SU-DHL-6 (cell line): Measurements from ENCODE around the gene CADPS.

Experiments
- H2AFZ ChIP-seq: fragments of 200-600 bp; sonication (generic); 2 replicates; pipeline ENCODE4 v1.6.1; 2014; ENCODE audit warnings: low read depth, mild to moderate bottlenecking, moderate library complexity, mixed read lengths, antibody characterized with exemption, low read length; ENCODE audit not compliant: severe bottlenecking
- H3F3A ChIP-seq: fragments of 200-600 bp; shearing (Covaris generic); 2 replicates; pipeline ENCODE4 v1.6.0; 2016; ENCODE audit warnings: antibody characterized with exemption, mild to moderate bottlenecking; ENCODE audit not compliant: insufficient read depth
- H3K27ac ChIP-seq: fragments of 200-600 bp; sonication (generic); 2 replicates; pipeline ENCODE4 v1.5.1; 2016; ENCODE audit warnings: low read depth, mild to moderate bottlenecking, low read length, moderate library complexity, mixed read lengths
- H3K27me3 ChIP-seq: fragments of 200-600 bp; sonication (generic), shearing (Covaris generic); 2 replicates; pipeline ENCODE4 v1.6.0; 2014; ENCODE audit warnings: mild to moderate bottlenecking, low read length
- H3K36me3 ChIP-seq: fragments of 200-600 bp; sonication (generic); 2 replicates; pipeline ENCODE4 v1.6.1; 2014; ENCODE audit warnings: mild to moderate bottlenecking, low read length, mixed read lengths
- H3K4me2 ChIP-seq: fragments of 300-600, 200-600 bp; shearing (Covaris generic), sonication (generic); 2 replicates; pipeline ENCODE4 v1.6.0; 2014; ENCODE audit warnings: low read length, low read depth, mild to moderate bottlenecking; ENCODE audit not compliant: poor library complexity, severe bottlenecking
- H3K4me3 ChIP-seq: fragments of 200-600 bp; sonication (generic); 2 replicates; pipeline ENCODE4 v1.5.1; 2014; ENCODE audit warnings: antibody characterized with exemption, low read length, mild to moderate bottlenecking, mixed read lengths; ENCODE audit not compliant: insufficient read depth, poor library complexity, severe bottlenecking
- H3K79me2 ChIP-seq: fragments of 200-600 bp; sonication (generic); 2 replicates; pipeline ENCODE4 v1.6.1; 2014; ENCODE audit warnings: mild to moderate bottlenecking, low read length, moderate library complexity; ENCODE audit not compliant: insufficient read depth
- H3K9ac ChIP-seq: fragments of 200-600 bp; sonication (generic); 2 replicates; pipeline ENCODE4 v1.7.0; 2014; ENCODE audit warnings: mild to moderate bottlenecking, low read length
- H3K9me2 ChIP-seq: fragments of 200-600 bp; sonication (generic); replicated peaks from 2 replicates; pipeline ENCODE4 v1.6.1; 2014; ENCODE audit warnings: low read length; ENCODE audit not compliant: insufficient read depth
- H3K9me3 ChIP-seq: fragments of 200-600 bp; sonication (generic); 2 replicates; pipeline ENCODE4 v1.6.1; 2014; ENCODE audit warnings: low read length, mixed read lengths; ENCODE audit not compliant: insufficient read depth
- H4K20me1 ChIP-seq: fragments of 200-600 bp; sonication (generic); 2 replicates; pipeline ENCODE4 v1.6.1; 2014; ENCODE audit warnings: low read depth, mild to moderate bottlenecking, antibody characterized with exemption, low read length, moderate library complexity, mixed read lengths
- CTCF ChIP-seq: fragments of 200-600 bp; sonication (generic); IDR thresholded peaks from one replicate; pipeline ENCODE4 v1.5.1; 2017; ENCODE audit warnings: antibody characterized with exemption, mild to moderate bottlenecking, low read length, moderate library complexity; ENCODE audit not compliant: insufficient read depth, poor library complexity, severe bottlenecking
- EZH2phosphoT487 ChIP-seq: fragments of 200-600 bp; sonication (generic), shearing (Covaris generic); conservative IDR thresholded peaks from 2 replicates; pipeline ENCODE4 v1.6.1; 2018; ENCODE audit warnings: mild to moderate bottlenecking, antibody characterized with exemption, low read length, moderate library complexity, mixed read lengths

CADPS gene

GRCh38 chr3:62600033-62600432 lies 275.2 kb downstream of the CADPS start:
- Histone ChIP-seq H3K27ac (no peak overlapping the region), H3K27me3 (no peaks in the 10 kb centered on the region), H3K9me2 (no peaks in the 10 kb centered on the region), H3F3A (no peaks in the 10 kb centered on the region), H3K36me3 (no peaks in the 10 kb centered on the region), H3K4me2 (no peak overlapping the region), H4K20me1 (no peaks in the 10 kb centered on the region), H3K4me3 (no peak overlapping the region), H3K9ac (no peak overlapping the region), H3K9me3 (no peaks in the 10 kb centered on the region), H3K79me2 (no peaks in the 10 kb centered on the region), H2AFZ (no peak overlapping the region)
- TF ChIP-seq EZH2phosphoT487 (no peak), CTCF (no peak)

DNA sequence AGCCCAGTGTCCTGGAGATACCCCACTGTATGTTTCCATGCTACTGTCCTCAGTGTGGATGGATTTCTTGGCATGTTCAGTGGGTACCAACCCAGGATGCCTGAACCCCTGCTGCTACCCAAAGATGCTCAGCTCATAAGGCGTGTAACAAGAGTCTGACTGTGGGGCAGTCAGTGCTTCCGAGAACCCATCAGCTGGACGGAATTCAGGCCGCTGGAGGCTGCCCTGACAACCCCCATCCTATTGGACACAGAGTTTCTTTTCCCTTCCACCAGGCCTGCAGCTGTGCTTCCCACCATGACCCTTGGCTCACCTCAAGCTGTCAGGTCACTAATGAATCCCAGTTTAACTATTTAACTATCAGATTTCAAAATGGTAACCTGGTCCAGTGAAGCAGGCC lies 277.7 kb downstream of the CADPS start:
- Histone ChIP-seq H3K9me3 (no peaks in the 10 kb centered on the region), H3K36me3 (no peaks in the 10 kb centered on the region), H3K4me3 (no peak overlapping the region), H3K27me3 (no peaks in the 10 kb centered on the region), H3K4me2 (no peak overlapping the region), H3K9ac (no peak overlapping the region), H3K27ac (no peak overlapping the region), H3K79me2 (no peaks in the 10 kb centered on the region), H3K9me2 (no peaks in the 10 kb centered on the region), H3F3A (no peaks in the 10 kb centered on the region), H2AFZ (no peak overlapping the region), H4K20me1 (no peaks in the 10 kb centered on the region)
- TF ChIP-seq CTCF (no peak), EZH2phosphoT487 (no peak)

DNA sequence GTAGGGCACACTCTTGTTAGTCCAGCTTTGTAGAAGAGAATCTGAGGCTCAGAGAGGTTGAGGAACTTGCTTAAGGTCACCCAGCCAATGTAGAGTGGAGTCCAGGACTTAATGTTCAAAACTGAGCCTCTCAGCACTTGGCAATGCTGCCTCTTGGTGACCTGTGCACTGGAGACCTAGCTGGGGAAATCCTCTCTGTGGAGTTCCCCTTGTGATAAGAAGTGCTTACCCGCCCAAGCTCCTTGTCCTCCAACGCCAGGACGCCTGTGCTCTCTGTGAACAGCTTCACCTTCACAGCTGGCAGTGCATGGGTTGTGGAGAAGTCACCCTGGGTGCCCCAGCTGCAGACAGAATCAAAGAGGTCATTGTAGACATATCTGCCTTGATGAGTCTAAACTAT lies 282.8 kb downstream of the CADPS start:
- H3K36me3 ChIP-seq: no peaks in the 10 kb centered on the region
- H3K9me2 ChIP-seq: no peaks in the 10 kb centered on the region
- H3K27me3 ChIP-seq: no peaks in the 10 kb centered on the region
- no peaks in the 10 kb centered on the region for H3K9me3 ChIP-seq
- TF ChIP-seq CTCF (no peak), EZH2phosphoT487 (no peak)
- no peak overlapping the region for H3K4me3 ChIP-seq
- H2AFZ ChIP-seq: no peak overlapping the region
- H3K27ac ChIP-seq: no peak overlapping the region
- no peak overlapping the region for H3K9ac ChIP-seq
- no peaks in the 10 kb centered on the region for H4K20me1 ChIP-seq
- H3F3A ChIP-seq: no peaks in the 10 kb centered on the region
- H3K79me2 ChIP-seq: no peaks in the 10 kb centered on the region
- H3K4me2 ChIP-seq: no peak overlapping the region

DNA sequence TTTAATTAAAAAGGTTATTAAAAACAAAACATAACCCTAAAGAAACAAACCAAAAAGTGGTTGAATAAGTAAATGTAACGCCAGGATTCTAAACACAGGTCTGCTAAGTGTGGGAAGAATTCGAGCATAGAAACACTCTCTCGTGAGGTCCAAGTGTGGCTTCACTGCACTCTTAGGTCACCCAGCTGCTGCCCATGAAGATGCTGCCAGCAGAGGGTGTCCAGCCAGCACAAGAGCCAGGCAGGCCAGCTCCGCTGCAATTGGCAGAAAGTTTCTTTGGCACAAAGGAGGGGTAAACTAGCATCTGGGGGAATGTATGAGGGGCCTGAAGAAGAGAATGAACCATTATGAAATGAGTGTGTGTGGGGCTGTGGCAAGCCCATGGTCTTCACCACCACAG lies 286.1 kb downstream of the CADPS start:
- no peaks in the 10 kb centered on the region for H3K79me2 ChIP-seq
- no peak overlapping the region for H3K4me2 ChIP-seq
- TF ChIP-seq CTCF (no peak), EZH2phosphoT487 (no peak)
- H3F3A ChIP-seq: no peaks in the 10 kb centered on the region
- H3K9me3 ChIP-seq: no peaks in the 10 kb centered on the region
- H4K20me1 ChIP-seq: no peaks in the 10 kb centered on the region
- no peak overlapping the region for H3K4me3 ChIP-seq
- 0 out of 2 replicates have a peak, but pooled peaks cover 3% of the 10 kb centered on the region for H3K36me3 ChIP-seq
- no peak overlapping the region for H2AFZ ChIP-seq
- H3K9ac ChIP-seq: no peak overlapping the region
- no peaks in the 10 kb centered on the region for H3K27me3 ChIP-seq
- H3K27ac ChIP-seq: no peak overlapping the region
- H3K9me2 ChIP-seq: no peaks in the 10 kb centered on the region
